BLaER1 treated with 17β-estradiol and CSF1 and Interleukin-3, amounts not matched to agents 10 nM and 100 nM (cell line): ENCODE results near the gene EIF2D.
A peak's percentile ranks its signal among the peaks of the same experiment; 100 is the strongest.
"Not testable (repeated sequence)": the region's sequence is repeated elsewhere in the genome, so short reads cannot be mapped to it uniquely, and the experiment has no call there.

Experiments used
- H3K27ac ChIP-seq, 11 experiments: shearing (Covaris generic); formaldehyde crosslinking; 2 replicates each; pipeline ENCODE4 v1.8.1; 2022
- H3K27me3 ChIP-seq, 11 experiments: shearing (Covaris generic); formaldehyde crosslinking; 2 replicates each; pipeline ENCODE4 v1.8.1; 2022
- H3K36me3 ChIP-seq, 11 experiments: shearing (Covaris generic); formaldehyde crosslinking; 2 replicates each; pipeline ENCODE4 v1.8.1; 2022
- H3K4me1 ChIP-seq, 10 experiments: shearing (Covaris generic); formaldehyde crosslinking; 2 replicates each; pipeline ENCODE4 v1.8.1; 2022
- H3K4me2 ChIP-seq, 11 experiments: shearing (Covaris generic); formaldehyde crosslinking; 2 replicates each; pipeline ENCODE4 v1.8.1; 2022
- H3K4me3 ChIP-seq, 10 experiments: shearing (Covaris generic); formaldehyde crosslinking; 2 replicates each; pipeline ENCODE4 v1.8.1; 2022
- H3K9ac ChIP-seq, 11 experiments: shearing (Covaris generic); formaldehyde crosslinking; 2 replicates each; pipeline ENCODE4 v1.8.1; 2022
- H3K9me3 ChIP-seq, 11 experiments: shearing (Covaris generic); formaldehyde crosslinking; replicated peaks in 1 of 11; 2 replicates each; pipeline ENCODE4 v1.8.1; 2022
- H4K20me1 ChIP-seq, 11 experiments: shearing (Covaris generic); formaldehyde crosslinking; 2 replicates each; pipeline ENCODE4 v1.8.1; 2022
- Cebpa-rat ChIP-seq, 11 experiments: shearing (Covaris generic); IDR thresholded peaks; 2 replicates each; pipeline ENCODE4 v1.8.1; 2022

Gene EIF2D

GRCh38 chr1:206582537-206582936 lies 29.7 kb downstream of the EIF2D start:
- peak overlapping the region in 6 of 11 experiments; percentile 49 to 84 (median 76); a peak in 9 of 22 replicates for H3K9ac ChIP-seq
- TF ChIP-seq Cebpa-rat (IDR thresholded peaks at IDR 0.05), result no peak
- H3K27me3 ChIP-seq, result no peaks in the 10 kb centered on the region
- peaks cover 17 to 59% (median 50%) of the 10 kb centered on the region in 11 experiments; a peak in 18 of 22 replicates for H4K20me1 ChIP-seq
- peak overlapping the region in 8 of 11 experiments; percentile 56 to 96 (median 95); a peak in 16 of 22 replicates for H3K27ac ChIP-seq
- H3K9me3 ChIP-seq, result no peaks in the 10 kb centered on the region
- peak overlapping the region; percentile 87 to 99 (median 96) for H3K4me2 ChIP-seq
- no peak overlapping the region for H3K4me3 ChIP-seq
- peaks cover 50 to 75% (median 57%) of the 10 kb centered on the region in 11 experiments for H3K36me3 ChIP-seq
- peaks cover 59 to 65% (median 60%) of the 10 kb centered on the region in 10 experiments for H3K4me1 ChIP-seq

GRCh38 chr1:206581571-206581981 lies 30.7 kb downstream of the EIF2D start:
- no peaks in the 10 kb centered on the region for H3K27me3 ChIP-seq
- peak overlapping the region in 5 of 10 experiments; percentile 7 to 40 (median 19); a peak in 3 of 20 replicates for H3K4me3 ChIP-seq
- peak overlapping the region; percentile 87 to 99 (median 96) for H3K4me2 ChIP-seq
- TF ChIP-seq Cebpa-rat (IDR thresholded peaks at IDR 0.05), result no peak
- H3K4me1 ChIP-seq, result peaks cover 69 to 74% (median 70%) of the 10 kb centered on the region in 10 experiments
- H4K20me1 ChIP-seq, result peaks cover 17 to 50% (median 43%) of the 10 kb centered on the region in 11 experiments; a peak in 18 of 22 replicates
- peak overlapping the region; percentile 88 to 97 (median 95); a peak in 21 of 22 replicates for H3K27ac ChIP-seq
- peaks cover 41 to 75% (median 53%) of the 10 kb centered on the region in 11 experiments for H3K36me3 ChIP-seq
- peak overlapping the region in 10 of 11 experiments; percentile 23 to 84 (median 74); a peak in 18 of 22 replicates for H3K9ac ChIP-seq
- H3K9me3 ChIP-seq, result no peaks in the 10 kb centered on the region

DNA sequence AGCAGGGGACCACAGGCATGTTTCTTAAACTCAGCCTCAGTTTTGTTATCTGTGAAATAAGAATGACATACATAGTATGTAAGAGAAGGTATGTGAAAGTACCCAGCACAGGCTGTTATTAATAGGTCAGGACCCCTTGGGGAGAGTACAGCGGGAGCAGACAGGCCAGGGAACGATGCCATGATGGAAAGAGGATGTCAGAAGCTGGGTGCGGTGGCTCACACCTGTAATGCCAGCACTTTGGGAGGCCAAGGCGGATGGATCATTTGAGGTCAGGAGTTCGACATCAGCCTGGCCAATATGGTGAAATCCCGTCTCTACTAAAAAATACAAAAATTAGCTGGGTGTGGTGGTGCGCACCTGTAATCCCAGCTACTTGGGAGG lies 31.2 kb downstream of the EIF2D start:
- H3K4me1 ChIP-seq, result peaks cover 74 to 79% (median 75%) of the 10 kb centered on the region in 10 experiments

DNA sequence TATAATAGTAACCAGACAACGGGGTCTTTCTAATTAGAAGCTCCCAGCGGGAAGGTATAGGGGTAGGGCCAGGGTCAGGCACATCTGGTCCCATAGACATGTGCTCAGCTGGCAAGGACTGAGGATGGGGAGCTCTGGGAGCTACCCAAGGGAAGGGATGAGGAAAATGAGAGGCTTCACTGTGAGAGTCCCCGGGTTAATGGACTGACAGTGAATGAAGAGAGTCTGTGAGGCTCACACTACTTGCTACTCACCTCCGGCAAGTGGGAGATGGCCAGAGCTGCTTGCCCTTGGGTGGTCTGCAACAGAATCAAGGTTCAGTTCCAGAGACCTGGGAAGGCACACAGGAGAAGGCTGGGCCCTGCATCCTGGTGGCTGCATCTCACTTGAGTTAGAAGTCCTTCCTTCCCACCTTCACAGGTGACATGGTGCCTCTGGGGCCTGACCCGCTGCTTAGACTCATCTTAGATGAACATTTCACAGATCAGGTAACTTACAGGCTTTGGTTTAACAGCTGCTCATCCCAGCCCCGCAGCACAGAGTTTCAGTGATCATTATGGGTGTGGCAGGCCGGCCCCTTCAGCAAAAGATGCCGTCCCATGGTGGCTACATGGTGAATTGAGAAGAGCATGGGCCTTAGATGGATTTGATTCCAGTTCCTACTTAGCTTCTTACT lies 31.7 kb downstream of the EIF2D start:
- Histone ChIP-seq H3K36me3 (peaks cover 31 to 65% (median 43%) of the 10 kb centered on the region in 11 experiments), H3K4me1 (peaks cover 79 to 84% (median 80%) of the 10 kb centered on the region in 10 experiments), H3K9ac (peak overlapping the region; percentile 73 to 86 (median 79)), H3K4me2 (peak overlapping the region; percentile 87 to 99 (median 96)), H3K9me3 (no peaks in the 10 kb centered on the region), H3K4me3 (peak overlapping the region in 9 of 10 experiments; percentile 24 to 60 (median 39); a peak in 14 of 20 replicates), H4K20me1 (peaks cover 17 to 40% (median 33%) of the 10 kb centered on the region in 11 experiments; a peak in 18 of 22 replicates), H3K27ac (peak overlapping the region; percentile 88 to 97 (median 95)), H3K27me3 (no peaks in the 10 kb centered on the region)
- TF ChIP-seq Cebpa-rat (IDR thresholded peaks at IDR 0.05), result no peak

More for the DNA sequence above, 31.2 kb downstream of the EIF2D start:
- Histone ChIP-seq H3K4me2 (peak overlapping the region; percentile 87 to 99 (median 96)), H3K4me3 (peak overlapping the region in 5 of 10 experiments; percentile 7 to 48 (median 39); a peak in 7 of 20 replicates), H4K20me1 (peaks cover 17 to 45% (median 38%) of the 10 kb centered on the region in 11 experiments; a peak in 18 of 22 replicates), H3K27ac (peak overlapping the region; percentile 88 to 97 (median 95)), H3K9ac (peak overlapping the region; percentile 73 to 86 (median 79); a peak in 20 of 22 replicates), H3K36me3 (peaks cover 36 to 71% (median 48%) of the 10 kb centered on the region in 11 experiments)
- H3K9me3 ChIP-seq, H3K27me3 ChIP-seq: not testable (repeated sequence)

DNA sequence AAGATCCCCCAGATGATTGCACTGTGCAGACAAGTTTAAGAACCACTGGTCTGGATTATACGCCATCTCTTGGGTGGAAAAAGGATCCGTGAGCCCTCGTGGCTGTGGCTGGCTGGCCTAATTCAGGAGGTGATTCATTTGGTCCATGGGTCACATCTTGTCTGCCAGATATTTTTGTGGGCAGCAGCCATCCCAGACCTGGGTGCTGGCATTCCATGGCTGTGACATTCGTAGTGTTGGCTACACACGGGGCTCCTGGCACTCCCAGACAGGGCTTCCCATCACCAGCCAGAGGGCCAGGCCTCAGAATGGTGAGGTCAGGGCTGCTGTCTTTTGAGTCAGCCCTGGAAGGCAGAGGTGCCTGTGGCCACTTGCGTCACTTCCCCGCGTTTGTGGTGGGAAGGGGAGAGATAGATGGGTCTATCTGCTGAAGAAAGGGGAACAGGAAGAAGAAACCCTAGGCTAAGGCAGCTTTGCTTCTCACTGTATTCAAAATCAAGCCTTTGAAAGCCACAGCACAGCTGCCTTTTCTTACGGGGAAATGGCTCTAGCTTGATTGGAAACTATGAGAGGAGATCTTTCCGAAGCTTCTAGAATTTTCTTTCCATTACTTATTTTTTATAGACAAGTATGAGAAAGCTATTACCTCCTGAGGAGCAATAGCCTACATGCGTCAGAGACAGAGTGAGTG lies 32.4 kb downstream of the EIF2D start:
- Histone ChIP-seq H3K9ac (peak overlapping the region; percentile 73 to 86 (median 79)), H3K4me1 (peaks cover 86 to 91% (median 86%) of the 10 kb centered on the region in 10 experiments), H4K20me1 (peaks cover 15 to 33% (median 27%) of the 10 kb centered on the region in 11 experiments; a peak in 17 of 22 replicates), H3K4me2 (peak overlapping the region; percentile 87 to 99 (median 96)), H3K4me3 (peak overlapping the region in 9 of 10 experiments; percentile 24 to 60 (median 39); a peak in 14 of 20 replicates), H3K9me3 (no peaks in the 10 kb centered on the region), H3K36me3 (peaks cover 24 to 58% (median 36%) of the 10 kb centered on the region in 11 experiments), H3K27ac (peak overlapping the region; percentile 88 to 97 (median 95)), H3K27me3 (no peaks in the 10 kb centered on the region)
- TF ChIP-seq Cebpa-rat (IDR thresholded peaks at IDR 0.05), result peak in 10 of 11 experiments; percentile 5 to 89 (median 78); a peak in 16 of 22 replicates

DNA sequence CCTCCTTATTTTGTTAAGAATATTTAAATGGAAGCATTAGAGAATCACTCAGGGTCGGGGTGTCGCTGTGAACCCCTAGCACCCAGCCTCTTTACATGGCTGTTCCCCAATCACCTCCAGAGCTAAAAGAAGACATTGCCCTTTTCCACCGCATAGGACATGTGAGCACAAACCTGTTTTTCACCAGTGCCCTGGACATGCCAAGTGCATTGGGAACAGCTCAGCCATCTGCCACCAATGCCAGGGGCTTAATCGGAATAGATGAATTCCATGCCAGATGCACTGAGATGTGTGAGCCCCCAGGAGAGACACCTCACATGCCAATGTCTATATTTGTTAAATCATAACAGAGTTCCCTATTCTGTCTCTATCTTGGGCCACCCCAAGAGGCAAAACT lies 33.3 kb downstream of the EIF2D start:
- H3K36me3 ChIP-seq, result peaks cover 15 to 56% (median 27%) of the 10 kb centered on the region in 11 experiments
- TF ChIP-seq Cebpa-rat (IDR thresholded peaks at IDR 0.05), result no peak
- peak overlapping the region; percentile 72 to 84 (median 78); a peak in 19 of 22 replicates for H3K9ac ChIP-seq
- no peaks in the 10 kb centered on the region for H3K9me3 ChIP-seq
- H3K4me3 ChIP-seq, result no peak overlapping the region
- peaks cover 90 to 99% (median 95%) of the 10 kb centered on the region in 10 experiments for H3K4me1 ChIP-seq
- H3K27me3 ChIP-seq, result no peaks in the 10 kb centered on the region
- H3K27ac ChIP-seq, result peak overlapping the region; percentile 88 to 97 (median 95)
- H3K4me2 ChIP-seq, result peak overlapping the region; percentile 87 to 99 (median 96)
- H4K20me1 ChIP-seq, result peaks cover 9 to 30% (median 18%) of the 10 kb centered on the region in 11 experiments; a peak in 17 of 22 replicates

- Histone ChIP-seq H3K4me1 (peaks cover 94 to 100% (median 99%) of the 10 kb centered on the region in 10 experiments), H3K36me3 (peaks cover 12 to 56% (median 27%) of the 10 kb centered on the region in 11 experiments; a peak in 16 of 22 replicates), H4K20me1 (peaks cover 5 to 28% (median 11%) of the 10 kb centered on the region in 11 experiments; a peak in 13 of 22 replicates), H3K9ac (peak overlapping the region in 10 of 11 experiments; percentile 73 to 84 (median 78); a peak in 18 of 22 replicates), H3K27ac (peak overlapping the region; percentile 82 to 97 (median 95); a peak in 21 of 22 replicates), H3K4me3 (no peak overlapping the region), H3K27me3 (no peaks in the 10 kb centered on the region), H3K4me2 (peak overlapping the region; percentile 87 to 99 (median 96)), H3K9me3 (no peaks in the 10 kb centered on the region)
- no peak for TF ChIP-seq Cebpa-rat (IDR thresholded peaks at IDR 0.05)
These were observed 33.9 kb downstream of the EIF2D start for GRCh38 chr1:206578068-206578977.
